Upper lobe of left lung (tissue), 4 donors: Measurements from ENCODE around the gene CALN1.

Experiments
- EP300 ChIP-seq, 4 donors: sonication (generic); formaldehyde crosslinking; IDR thresholded peaks; one replicate each; pipeline ENCODE4 v1.5.1; 2017; ENCODE audit warnings: antibody characterized with exemption in 4 of 4, control low read depth in 2 of 4
- POLR2A ChIP-seq, 4 donors: fragments of 450-650 bp; IDR thresholded peaks; one replicate each; pipeline ENCODE4 v1.5.1; 2016 to 2017; ENCODE audit warnings: antibody characterized with exemption in 4 of 4, mild to moderate bottlenecking in 2 of 4
- TF ChIP-seq, protein P1 (sequence below), 6 experiments: fragments of 450-650 bp in 4 of 6; fragments of 200-600 bp in 2 of 6; sonication (generic) in 2 of 6; IDR thresholded peaks; one replicate each; pipeline ENCODE4 v1.5.1; 2016 to 2019; ENCODE audit warnings: antibody characterized with exemption in 6 of 6

DNA sequence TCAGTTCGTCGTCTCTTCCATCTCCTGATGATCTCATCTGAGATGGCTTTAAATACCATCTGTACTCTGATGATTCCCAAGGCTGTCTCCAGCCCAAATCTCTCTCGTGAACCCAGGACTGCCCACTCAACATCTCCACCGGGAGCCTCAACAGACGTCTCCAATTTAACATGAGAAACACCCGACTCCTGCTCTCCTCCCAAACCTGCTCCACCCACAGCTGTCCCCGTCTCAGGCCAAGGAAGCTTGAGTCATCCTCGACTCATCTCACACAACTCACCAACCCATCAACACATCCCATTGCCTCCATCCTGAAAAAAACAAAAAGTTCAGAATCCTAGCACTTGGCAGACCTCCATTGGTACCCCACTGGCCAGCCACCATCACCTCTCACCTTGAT lies 29.7 kb upstream of the CALN1 start:
- TF ChIP-seq, protein P1, sequence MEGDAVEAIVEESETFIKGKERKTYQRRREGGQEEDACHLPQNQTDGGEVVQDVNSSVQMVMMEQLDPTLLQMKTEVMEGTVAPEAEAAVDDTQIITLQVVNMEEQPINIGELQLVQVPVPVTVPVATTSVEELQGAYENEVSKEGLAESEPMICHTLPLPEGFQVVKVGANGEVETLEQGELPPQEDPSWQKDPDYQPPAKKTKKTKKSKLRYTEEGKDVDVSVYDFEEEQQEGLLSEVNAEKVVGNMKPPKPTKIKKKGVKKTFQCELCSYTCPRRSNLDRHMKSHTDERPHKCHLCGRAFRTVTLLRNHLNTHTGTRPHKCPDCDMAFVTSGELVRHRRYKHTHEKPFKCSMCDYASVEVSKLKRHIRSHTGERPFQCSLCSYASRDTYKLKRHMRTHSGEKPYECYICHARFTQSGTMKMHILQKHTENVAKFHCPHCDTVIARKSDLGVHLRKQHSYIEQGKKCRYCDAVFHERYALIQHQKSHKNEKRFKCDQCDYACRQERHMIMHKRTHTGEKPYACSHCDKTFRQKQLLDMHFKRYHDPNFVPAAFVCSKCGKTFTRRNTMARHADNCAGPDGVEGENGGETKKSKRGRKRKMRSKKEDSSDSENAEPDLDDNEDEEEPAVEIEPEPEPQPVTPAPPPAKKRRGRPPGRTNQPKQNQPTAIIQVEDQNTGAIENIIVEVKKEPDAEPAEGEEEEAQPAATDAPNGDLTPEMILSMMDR (IDR thresholded peaks at IDR 0.05) = no peak
- TF ChIP-seq EP300 (IDR thresholded peaks at IDR 0.05) (no peak), POLR2A (IDR thresholded peaks at IDR 0.05) (no peak)
